ENCODE results near the gene NCKAP5. TPM values are rescaled to one million over a fixed set of nuclear protein-coding genes. Genes with fewer than 3 reads are reported as not detected.

Gene NCKAP5
- total RNA-seq, 3 donors from 2014 or later (not counting 1 experiment from before 2014, with no cell fraction given) = 0.12 to 0.20 TPM; not detected in 1

- TF ChIP-seq CTCF (IDR thresholded peaks at IDR 0.05) = no peak
- no peak overlapping the region for H3K27ac ChIP-seq (ENCODE audit: low read length)
- no peak overlapping the region for H3K4me3 ChIP-seq (ENCODE audit: low read length)
- no peaks in the 10 kb centered on the region for H3K36me3 ChIP-seq (ENCODE audit: control insufficient read depth, insufficient read depth, low read length)
- no peak for ATAC-seq
- H3K27me3 Mint-ChIP-seq (ENCODE audit: low read depth in 2 of 2) = no peaks in the 10 kb centered on the region
- no peaks in the 10 kb centered on the region for H3K4me1 ChIP-seq (ENCODE audit: control insufficient read depth, insufficient read depth, low read length)
- DNase-seq = no peak
- H3K9me3 Mint-ChIP-seq = peaks cover 5 to 9% of the 10 kb centered on the region in 2 donors
- WGBS (ENCODE audit: insufficient coverage) = 91% methylated on average over 1 of the region's 1 CpG
- intact Hi-C loops (cut with micrococcal nuclease) = no loop called here
- no peaks in the 10 kb centered on the region for H3K27me3 ChIP-seq (ENCODE audit: control insufficient read depth, insufficient read depth, low read length)
- H3K4me3 Mint-ChIP-seq = no peak overlapping the region
- no peak overlapping the region for H3K27ac Mint-ChIP-seq
- H3K9me3 ChIP-seq (ENCODE audit: control insufficient read depth, insufficient read depth, low read length) = no peaks in the 10 kb centered on the region
- H3K4me1 Mint-ChIP-seq = no peaks in the 10 kb centered on the region
- no peaks in the 10 kb centered on the region for H3K36me3 Mint-ChIP-seq
Measured at GRCh38 chr2:133082034-133082433, 486.2 kb downstream of the NCKAP5 start.

GRCh38 chr2:133080822-133081221 lies 487.4 kb downstream of the NCKAP5 start:
- Mint-ChIP-seq H3K9me3 (peaks cover 5 to 9% of the 10 kb centered on the region in 2 donors), H3K4me1 (no peaks in the 10 kb centered on the region), H3K4me3 (no peak overlapping the region), H3K27me3 (ENCODE audit: low read depth in 2 of 2) (no peaks in the 10 kb centered on the region), H3K27ac (no peak overlapping the region), H3K36me3 (no peaks in the 10 kb centered on the region)
- Histone ChIP-seq H3K9me3 (ENCODE audit: control insufficient read depth, insufficient read depth, low read length) (no peaks in the 10 kb centered on the region), H3K4me3 (ENCODE audit: low read length) (no peak overlapping the region), H3K27me3 (ENCODE audit: control insufficient read depth, insufficient read depth, low read length) (no peaks in the 10 kb centered on the region), H3K4me1 (ENCODE audit: control insufficient read depth, insufficient read depth, low read length) (no peaks in the 10 kb centered on the region), H3K27ac (ENCODE audit: low read length) (no peak overlapping the region), H3K36me3 (ENCODE audit: control insufficient read depth, insufficient read depth, low read length) (no peaks in the 10 kb centered on the region)
- intact Hi-C loops (cut with micrococcal nuclease) = no loop called here
- ATAC-seq = no peak
- 92% methylated on average over 1 of the region's 2 CpGs for WGBS (ENCODE audit: insufficient coverage)
- no peak for DNase-seq
- TF ChIP-seq CTCF (IDR thresholded peaks at IDR 0.05) = no peak

GRCh38 chr2:133078667-133079411 lies 489.4 kb downstream of the NCKAP5 start:
- no peaks in the 10 kb centered on the region for H3K27me3 ChIP-seq (ENCODE audit: control insufficient read depth, insufficient read depth, low read length)
- H3K27me3 Mint-ChIP-seq (ENCODE audit: low read depth in 2 of 2) = no peaks in the 10 kb centered on the region
- 80% methylated on average over 2 of the region's 2 CpGs for WGBS (ENCODE audit: insufficient coverage)
- no peaks in the 10 kb centered on the region for H3K36me3 ChIP-seq (ENCODE audit: control insufficient read depth, insufficient read depth, low read length)
- no peaks in the 10 kb centered on the region for H3K4me1 ChIP-seq (ENCODE audit: control insufficient read depth, insufficient read depth, low read length)
- H3K27ac ChIP-seq (ENCODE audit: low read length) = no peak overlapping the region
- DNase-seq (no peak), ATAC-seq (no peak)
- no peaks in the 10 kb centered on the region for H3K9me3 ChIP-seq (ENCODE audit: control insufficient read depth, insufficient read depth, low read length)
- H3K4me3 Mint-ChIP-seq = no peak overlapping the region
- peaks cover 6 to 13% of the 10 kb centered on the region in 2 donors for H3K9me3 Mint-ChIP-seq
- no peak for TF ChIP-seq CTCF (IDR thresholded peaks at IDR 0.05)
- no peak overlapping the region for H3K27ac Mint-ChIP-seq
- intact Hi-C loops (cut with micrococcal nuclease) = no loop called here
- no peaks in the 10 kb centered on the region for H3K36me3 Mint-ChIP-seq
- no peaks in the 10 kb centered on the region for H3K4me1 Mint-ChIP-seq
- H3K4me3 ChIP-seq (ENCODE audit: low read length) = no peak overlapping the region
